ENCODE measurements around the gene ADSL. TPM values are rescaled to one million over a fixed set of nuclear protein-coding genes. Genes with fewer than 3 reads are reported as not detected.
A peak's percentile ranks its signal among the peaks of the same experiment; 100 is the strongest.

Gene ADSL
- polyA plus RNA-seq, 1 of the 3 experiments (the other 2 are of a cell fraction): 79.7 TPM

DNA sequence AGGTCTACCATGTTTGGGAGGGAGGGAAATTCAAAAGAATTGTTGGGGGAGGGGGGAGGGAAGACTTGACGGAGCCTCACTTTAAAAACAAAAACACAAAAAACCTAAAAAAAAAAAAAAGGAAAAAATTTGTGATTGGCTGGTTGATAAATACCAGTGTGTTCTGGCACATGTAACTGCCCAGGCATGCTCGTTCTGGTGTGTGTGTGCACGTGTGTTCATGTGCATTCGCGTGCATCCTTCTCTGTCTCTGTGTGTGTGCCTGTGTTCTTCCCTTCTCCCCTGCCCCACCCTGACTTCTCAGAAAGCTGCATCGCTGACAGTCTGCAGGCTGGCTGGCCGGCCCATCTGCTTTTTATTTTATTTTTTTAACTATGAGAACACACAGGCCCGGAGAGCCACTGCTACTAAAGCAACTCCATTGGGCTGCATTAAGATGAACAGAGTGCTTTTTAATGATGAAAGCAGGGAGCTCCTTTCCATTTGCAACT lies 22.6 kb upstream of the ADSL start:
- Histone ChIP-seq H2AFZ (ENCODE audit: low read depth) (no peak overlapping the region), H3K9ac (no peak overlapping the region), H3K4me2 (no peak overlapping the region), H3K36me3 (replicated peaks in 1 of 2; ENCODE audit: control insufficient read depth in 1 of 2, insufficient read depth in 2 of 2, low read length in 1 of 2) (peaks cover 0 to 10% of the 10 kb centered on the region in 2 experiments), H3K79me2 (ENCODE audit: insufficient read depth) (no peaks in the 10 kb centered on the region), H3K4me1 (ENCODE audit: control insufficient read depth in 1 of 2, insufficient read depth in 2 of 2, low read depth in 1 of 2, low read length in 1 of 2) (peaks cover 0 to 17% of the 10 kb centered on the region in 2 experiments; a peak in 1 of 4 replicates), H3K9me2 (no peaks in the 10 kb centered on the region), H3K4me3 (ENCODE audit: low read depth in 2 of 2, low read length in 1 of 2) (no peak overlapping the region), H3K27ac (ENCODE audit: low read depth in 2 of 2, low read length in 1 of 2) (peak overlapping the region in 1 of 2 experiments; percentile 74; a peak in 2 of 4 replicates), H4K20me1 (ENCODE audit: insufficient read depth) (no peaks in the 10 kb centered on the region), H3K27me3 (ENCODE audit: insufficient read depth) (no peaks in the 10 kb centered on the region), H3F3A (replicated peaks; ENCODE audit: insufficient read depth) (no peaks in the 10 kb centered on the region), H3K9me3 (no peaks in the 10 kb centered on the region)
- CTCF ChIA-PET: no interaction called here
- 72% methylated on average over 8 of the region's 8 CpGs for WGBS (ENCODE audit: low lambda C conversion rate)
- peak; percentile 67 for DNase-seq
- POLR2A ChIA-PET: no interaction called here
- TF ChIP-seq FOXJ3 (CRISPR knock-in tag; IDR thresholded peaks at IDR 0.05) (no peak), MXI1 (IDR thresholded peaks at IDR 0.05; ENCODE audit: low read depth, low read length) (peak; percentile 71)

- Histone ChIP-seq H2AFZ (ENCODE audit: low read depth) (no peak overlapping the region), H3K27ac (ENCODE audit: low read depth in 2 of 2, low read length in 1 of 2) (peak overlapping the region in 1 of 2 experiments; percentile 74; a peak in 2 of 4 replicates), H3K4me3 (ENCODE audit: low read depth in 2 of 2, low read length in 1 of 2) (no peak overlapping the region), H3K9me2 (no peaks in the 10 kb centered on the region), H4K20me1 (ENCODE audit: insufficient read depth) (no peaks in the 10 kb centered on the region), H3K79me2 (ENCODE audit: insufficient read depth) (no peaks in the 10 kb centered on the region), H3K9me3 (no peaks in the 10 kb centered on the region), H3K27me3 (ENCODE audit: insufficient read depth) (no peaks in the 10 kb centered on the region), H3K4me1 (ENCODE audit: control insufficient read depth in 1 of 2, insufficient read depth in 2 of 2, low read depth in 1 of 2, low read length in 1 of 2) (peaks cover 0 to 17% of the 10 kb centered on the region in 2 experiments; a peak in 1 of 4 replicates), H3K4me2 (no peak overlapping the region), H3F3A (replicated peaks; ENCODE audit: insufficient read depth) (no peaks in the 10 kb centered on the region), H3K36me3 (replicated peaks in 1 of 2; ENCODE audit: control insufficient read depth in 1 of 2, insufficient read depth in 2 of 2, low read length in 1 of 2) (peaks cover 0 to 10% of the 10 kb centered on the region in 2 experiments), H3K9ac (no peak overlapping the region)
- CTCF ChIA-PET: interaction anchor here (2.0 kb wide), 1 partner anchor 24 kb away, joined by 6 read pairs; no protein-coding TSS in a partner anchor
- WGBS (ENCODE audit: low lambda C conversion rate): 83% methylated on average over 17 of the region's 19 CpGs
- TF ChIP-seq PBX3 (IDR thresholded peaks at IDR 0.05) (no peak), MXI1 (IDR thresholded peaks at IDR 0.05; ENCODE audit: low read depth, low read length) (no peak), EZH2phosphoT487 (IDR thresholded peaks at IDR 0.05; ENCODE audit: borderline replicate concordance, low read depth) (no peak), CHD2 (IDR thresholded peaks at IDR 0.05; ENCODE audit: low read length, partially characterized antibody) (no peak), SMC3 (IDR thresholded peaks at IDR 0.05; ENCODE audit: low read depth, low read length) (no peak), NFIC (IDR thresholded peaks at IDR 0.05; ENCODE audit: borderline replicate concordance) (no peak), FOSL2 (IDR thresholded peaks at IDR 0.05; ENCODE audit: borderline replicate concordance, low read depth) (no peak), FOXM1 (IDR thresholded peaks at IDR 0.05; ENCODE audit: low read depth) (no peak), TCF12 (IDR thresholded peaks at IDR 0.05) (no peak), EP300 (IDR thresholded peaks at IDR 0.05; ENCODE audit: borderline replicate concordance in 1 of 2, low read depth in 1 of 2, low read length in 1 of 2) (no peak), RCOR1 (IDR thresholded peaks at IDR 0.05; ENCODE audit: low read length) (no peak), GATA2 (CRISPR knock-in tag; IDR thresholded peaks at IDR 0.05) (no peak), TAF1 (IDR thresholded peaks at IDR 0.05; ENCODE audit: borderline replicate concordance, low read depth, low read length) (no peak), TEAD4 (IDR thresholded peaks at IDR 0.05; ENCODE audit: borderline replicate concordance, insufficient read depth) (no peak), SIN3A (IDR thresholded peaks at IDR 0.05; ENCODE audit: borderline replicate concordance, low read depth, low read length) (no peak), ELF1 (IDR thresholded peaks at IDR 0.05) (no peak), MEF2A (IDR thresholded peaks at IDR 0.05; ENCODE audit: borderline replicate concordance, low read depth) (no peak)
- TF ChIP-seq, protein P1, sequence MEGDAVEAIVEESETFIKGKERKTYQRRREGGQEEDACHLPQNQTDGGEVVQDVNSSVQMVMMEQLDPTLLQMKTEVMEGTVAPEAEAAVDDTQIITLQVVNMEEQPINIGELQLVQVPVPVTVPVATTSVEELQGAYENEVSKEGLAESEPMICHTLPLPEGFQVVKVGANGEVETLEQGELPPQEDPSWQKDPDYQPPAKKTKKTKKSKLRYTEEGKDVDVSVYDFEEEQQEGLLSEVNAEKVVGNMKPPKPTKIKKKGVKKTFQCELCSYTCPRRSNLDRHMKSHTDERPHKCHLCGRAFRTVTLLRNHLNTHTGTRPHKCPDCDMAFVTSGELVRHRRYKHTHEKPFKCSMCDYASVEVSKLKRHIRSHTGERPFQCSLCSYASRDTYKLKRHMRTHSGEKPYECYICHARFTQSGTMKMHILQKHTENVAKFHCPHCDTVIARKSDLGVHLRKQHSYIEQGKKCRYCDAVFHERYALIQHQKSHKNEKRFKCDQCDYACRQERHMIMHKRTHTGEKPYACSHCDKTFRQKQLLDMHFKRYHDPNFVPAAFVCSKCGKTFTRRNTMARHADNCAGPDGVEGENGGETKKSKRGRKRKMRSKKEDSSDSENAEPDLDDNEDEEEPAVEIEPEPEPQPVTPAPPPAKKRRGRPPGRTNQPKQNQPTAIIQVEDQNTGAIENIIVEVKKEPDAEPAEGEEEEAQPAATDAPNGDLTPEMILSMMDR (IDR thresholded peaks at IDR 0.05): no peak
- TF ChIP-seq, protein P2, sequence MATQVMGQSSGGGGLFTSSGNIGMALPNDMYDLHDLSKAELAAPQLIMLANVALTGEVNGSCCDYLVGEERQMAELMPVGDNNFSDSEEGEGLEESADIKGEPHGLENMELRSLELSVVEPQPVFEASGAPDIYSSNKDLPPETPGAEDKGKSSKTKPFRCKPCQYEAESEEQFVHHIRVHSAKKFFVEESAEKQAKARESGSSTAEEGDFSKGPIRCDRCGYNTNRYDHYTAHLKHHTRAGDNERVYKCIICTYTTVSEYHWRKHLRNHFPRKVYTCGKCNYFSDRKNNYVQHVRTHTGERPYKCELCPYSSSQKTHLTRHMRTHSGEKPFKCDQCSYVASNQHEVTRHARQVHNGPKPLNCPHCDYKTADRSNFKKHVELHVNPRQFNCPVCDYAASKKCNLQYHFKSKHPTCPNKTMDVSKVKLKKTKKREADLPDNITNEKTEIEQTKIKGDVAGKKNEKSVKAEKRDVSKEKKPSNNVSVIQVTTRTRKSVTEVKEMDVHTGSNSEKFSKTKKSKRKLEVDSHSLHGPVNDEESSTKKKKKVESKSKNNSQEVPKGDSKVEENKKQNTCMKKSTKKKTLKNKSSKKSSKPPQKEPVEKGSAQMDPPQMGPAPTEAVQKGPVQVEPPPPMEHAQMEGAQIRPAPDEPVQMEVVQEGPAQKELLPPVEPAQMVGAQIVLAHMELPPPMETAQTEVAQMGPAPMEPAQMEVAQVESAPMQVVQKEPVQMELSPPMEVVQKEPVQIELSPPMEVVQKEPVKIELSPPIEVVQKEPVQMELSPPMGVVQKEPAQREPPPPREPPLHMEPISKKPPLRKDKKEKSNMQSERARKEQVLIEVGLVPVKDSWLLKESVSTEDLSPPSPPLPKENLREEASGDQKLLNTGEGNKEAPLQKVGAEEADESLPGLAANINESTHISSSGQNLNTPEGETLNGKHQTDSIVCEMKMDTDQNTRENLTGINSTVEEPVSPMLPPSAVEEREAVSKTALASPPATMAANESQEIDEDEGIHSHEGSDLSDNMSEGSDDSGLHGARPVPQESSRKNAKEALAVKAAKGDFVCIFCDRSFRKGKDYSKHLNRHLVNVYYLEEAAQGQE (IDR thresholded peaks at IDR 0.05; ENCODE audit: low read depth, low read length): no peak
- POLR2A ChIA-PET: no interaction called here
- DNase-seq: no peak
Observed at GRCh38 chr22:40324468-40325305, 21.6 kb upstream of the ADSL start.

Measured in SK-N-SH (cell line).